Breast epithelium (tissue), 4 donors: ENCODE data around the gene SMIM13. TPM values are rescaled to one million over a fixed set of nuclear protein-coding genes. Genes with fewer than 3 reads are reported as not detected.

Source experiments
- DNase-seq, 2 donors: peaks; one replicate each; pipeline ENCODE4 v3.0.0-alpha.2; 2019; ENCODE audit warnings: low spot score in 2 of 2
- H3K27ac ChIP-seq, 2 donors: fragments of 200-600 bp; sonication (generic) in 1 of 2; one replicate each; pipeline ENCODE4 v1.5.1; 2016 to 2019; ENCODE audit warnings: mild to moderate bottlenecking in 1 of 2
- H3K27me3 ChIP-seq, 2 donors: fragments of 200-600 bp; sonication (generic) in 1 of 2; one replicate each; pipeline versions ENCODE4 v1.5.1 to v1.6.0; 2017 to 2019; ENCODE audit warnings: control low read depth in 1 of 2, mild to moderate bottlenecking in 1 of 2
- H3K36me3 ChIP-seq: fragments of 200-600 bp; one replicate; pipeline ENCODE4 v1.5.1; 2019
- H3K4me1 ChIP-seq, 2 donors: fragments of 200-600 bp; sonication (generic); one replicate each; pipeline ENCODE4 v1.5.1; 2016 to 2019; ENCODE audit warnings: control low read depth in 1 of 2
- H3K4me3 ChIP-seq, 3 donors: fragments of 200-600 bp; sonication (generic); 1 replicate in 2 of 3; 2 replicates in 1 of 3; pipeline ENCODE4 v1.5.1; 2016 to 2019; ENCODE audit warnings: mild to moderate bottlenecking in 3 of 3, moderate library complexity in 2 of 3
- H3K9me3 ChIP-seq, 2 donors: fragments of 200-600 bp; sonication (generic) in 1 of 2; one replicate each; pipeline ENCODE4 v1.5.1; 2016 to 2019; ENCODE audit warnings: control low read depth in 1 of 2
- CTCF ChIP-seq, 3 donors: fragments of 450-650 bp; IDR thresholded peaks; one replicate each; pipeline ENCODE4 v1.5.1; 2016 to 2017; ENCODE audit warnings: antibody characterized with exemption in 3 of 3, mild to moderate bottlenecking in 3 of 3, moderate library complexity in 3 of 3
- POLR2A ChIP-seq: fragments of 450-650 bp; IDR thresholded peaks from one replicate; pipeline ENCODE4 v1.6.1; 2016; ENCODE audit warnings: antibody characterized with exemption, mild to moderate bottlenecking, moderate library complexity
- POLR2AphosphoS5 ChIP-seq, 3 donors: sonication (generic); formaldehyde crosslinking; IDR thresholded peaks; one replicate each; pipeline ENCODE4 v1.6.1; 2017; ENCODE audit warnings: antibody characterized with exemption in 3 of 3
- intact Hi-C: fragments of 100-400 bp; cut with DNase I; formaldehyde crosslinking; loops from one replicate; pipeline ENCODE4 v1.15.1; 2023; ENCODE audit warnings: low total_unique reads
- total RNA-seq, 3 donors: library from RNA; depleted of rRNA; stranded (reverse); fragments of >200 nt; gene quantifications; one replicate each; pipeline ENCODE4 v1.1.0, GENCODE V29; 2016

The SMIM13 gene
- total RNA-seq, 3 donors from 2014 or later, result 5.3 to 7.6 (median 6.2) TPM

- intact Hi-C loops, result no loop called here
- H3K36me3 ChIP-seq, result no peaks in the 10 kb centered on the region
- no peak for DNase-seq
- no peaks in the 10 kb centered on the region for H3K4me1 ChIP-seq
- H3K27me3 ChIP-seq, result no peaks in the 10 kb centered on the region
- H3K4me3 ChIP-seq, result no peak overlapping the region
- no peak overlapping the region for H3K27ac ChIP-seq
- no peaks in the 10 kb centered on the region for H3K9me3 ChIP-seq
- TF ChIP-seq POLR2AphosphoS5 (IDR thresholded peaks at IDR 0.05) (no peak), CTCF (IDR thresholded peaks at IDR 0.05) (no peak), POLR2A (no peak)
These were observed 28.2 kb downstream of the SMIM13 start for GRCh38 chr6:11121851-11122250.

DNA sequence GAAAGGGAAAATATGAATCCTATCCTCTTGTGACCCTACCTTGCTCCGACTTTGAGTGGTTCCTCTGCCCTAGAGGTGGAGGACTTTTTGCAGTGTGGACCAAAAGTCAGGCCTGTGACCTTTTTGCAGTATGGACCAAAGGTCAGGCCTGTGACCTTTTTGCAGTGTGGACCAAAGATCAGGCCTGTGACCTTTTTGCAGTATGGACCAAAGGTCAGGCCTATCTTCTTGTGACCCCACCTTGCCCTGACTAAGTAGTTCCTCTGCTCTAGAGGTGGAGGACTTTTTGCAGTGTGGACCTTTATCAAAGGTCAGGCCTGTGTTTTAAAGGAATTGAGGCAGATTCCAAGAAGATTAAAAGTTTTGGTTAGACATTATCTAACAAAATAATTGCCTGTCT lies 28.7 kb downstream of the SMIM13 start:
- H3K27ac ChIP-seq, result no peak overlapping the region
- intact Hi-C loops, result no loop called here
- TF ChIP-seq CTCF (IDR thresholded peaks at IDR 0.05) (no peak), POLR2AphosphoS5 (IDR thresholded peaks at IDR 0.05) (no peak), POLR2A (no peak)
- H3K4me1 ChIP-seq, result no peaks in the 10 kb centered on the region
- H3K9me3 ChIP-seq, result no peaks in the 10 kb centered on the region
- H3K27me3 ChIP-seq, result no peaks in the 10 kb centered on the region
- no peak for DNase-seq
- H3K4me3 ChIP-seq, result no peak overlapping the region
- no peaks in the 10 kb centered on the region for H3K36me3 ChIP-seq

- TF ChIP-seq POLR2A (no peak), POLR2AphosphoS5 (IDR thresholded peaks at IDR 0.05) (no peak), CTCF (IDR thresholded peaks at IDR 0.05) (no peak)
- Histone ChIP-seq H3K27me3 (no peaks in the 10 kb centered on the region), H3K4me3 (no peak overlapping the region), H3K9me3 (no peaks in the 10 kb centered on the region), H3K36me3 (no peaks in the 10 kb centered on the region), H3K27ac (no peak overlapping the region), H3K4me1 (no peaks in the 10 kb centered on the region)
- DNase-seq, result no peak
- intact Hi-C loops, result no loop called here
These were observed 30.3 kb downstream of the SMIM13 start for GRCh38 chr6:11123978-11124377.

DNA sequence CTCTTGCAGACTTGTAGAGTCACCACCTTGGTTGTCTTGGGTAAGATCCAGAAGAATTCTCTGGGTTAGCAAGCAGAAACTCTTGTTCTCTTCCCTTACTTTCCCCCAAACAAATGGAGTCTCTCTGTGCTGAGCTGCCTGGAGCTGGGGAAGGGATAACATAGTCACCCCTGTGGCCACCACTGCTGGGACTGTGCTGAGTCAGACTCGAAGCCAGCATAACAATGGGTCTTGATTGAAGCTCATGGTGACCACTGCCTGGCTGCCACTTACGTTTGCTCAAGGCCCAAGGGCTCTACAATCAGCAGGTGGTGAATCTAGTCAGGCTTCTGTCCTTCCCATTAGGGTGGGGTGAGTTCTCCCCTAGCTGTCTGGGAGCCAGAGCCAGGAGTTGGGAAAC lies 33.2 kb downstream of the SMIM13 start:
- TF ChIP-seq POLR2AphosphoS5 (IDR thresholded peaks at IDR 0.05) (no peak), POLR2A (no peak), CTCF (IDR thresholded peaks at IDR 0.05) (no peak)
- no peak for DNase-seq

GRCh38 chr6:11128608-11129007 lies 35.0 kb downstream of the SMIM13 start:
- TF ChIP-seq POLR2AphosphoS5 (IDR thresholded peaks at IDR 0.05), result no peak
- TF ChIP-seq CTCF (IDR thresholded peaks at IDR 0.05), result no peak
- TF ChIP-seq POLR2A, result no peak
- intact Hi-C loops, result no loop called here

More for the DNA sequence above, 33.2 kb downstream of the SMIM13 start:
- no peaks in the 10 kb centered on the region for H3K36me3 ChIP-seq
- H3K4me3 ChIP-seq, result no peak overlapping the region
- intact Hi-C loops, result no loop called here
- no peaks in the 10 kb centered on the region for H3K27me3 ChIP-seq
- no peaks in the 10 kb centered on the region for H3K4me1 ChIP-seq
- no peak overlapping the region for H3K27ac ChIP-seq
- no peaks in the 10 kb centered on the region for H3K9me3 ChIP-seq

More at GRCh38 chr6:11128608-11129007, 35.0 kb downstream of the SMIM13 start:
- Histone ChIP-seq H3K4me1 (no peaks in the 10 kb centered on the region), H3K4me3 (no peak overlapping the region), H3K36me3 (no peaks in the 10 kb centered on the region), H3K9me3 (no peaks in the 10 kb centered on the region), H3K27ac (no peak overlapping the region), H3K27me3 (no peaks in the 10 kb centered on the region)
- DNase-seq, result no peak
